ENCODE measurements around the gene TRPM8. TPM values are rescaled to one million over a fixed set of nuclear protein-coding genes. Genes with fewer than 3 reads are reported as not detected.

Gene TRPM8
- total and polyA plus RNA-seq, 2 of the 13 experiments (the other 11 are each of a cell fraction or from before 2014, with no cell fraction given), result 0.12 TPM; not detected in 1

GRCh38 chr2:234060236-234060635 lies 143.1 kb downstream of the TRPM8 start (continued):
- TF ChIP-seq PRDM10 (CRISPR knock-in tag; IDR thresholded peaks at IDR 0.05; ENCODE audit: low read depth) (no peak), ZNF503 (CRISPR knock-in tag; IDR thresholded peaks at IDR 0.05) (no peak)

GRCh38 chr2:234061624-234062257 lies 144.6 kb downstream of the TRPM8 start:
- FAIRE-seq, result no peak
- Histone ChIP-seq H3K27ac (ENCODE audit: extremely low read length, insufficient read depth, low read length) (no peak overlapping the region), H3K4me2 (ENCODE audit: low read depth, low read length) (no peak overlapping the region), H3K27me3 (ENCODE audit: control insufficient read depth in 1 of 2, insufficient read depth in 2 of 2, low read length in 2 of 2) (peaks cover 0 to 2% of the 10 kb centered on the region in 2 experiments; a peak in 1 of 5 replicates), H4K20me1 (ENCODE audit: insufficient read depth, low read length) (no peaks in the 10 kb centered on the region), H3K9me3 (ENCODE audit: low read length) (no peaks in the 10 kb centered on the region), H3K4me3 (replicated peaks in 1 of 3; ENCODE audit: insufficient read depth in 1 of 3, low read depth in 2 of 3, low read length in 3 of 3) (no peak overlapping the region), H3K79me2 (ENCODE audit: insufficient read depth, low read length) (no peaks in the 10 kb centered on the region), H3K36me3 (replicated peaks in 1 of 2; ENCODE audit: control insufficient read depth in 1 of 2, insufficient read depth in 2 of 2, low read length in 2 of 2) (no peaks in the 10 kb centered on the region), H3K4me1 (ENCODE audit: insufficient read depth, low read length) (no peaks in the 10 kb centered on the region), H3K9ac (ENCODE audit: insufficient read depth, low read depth, low read length) (no peak overlapping the region), H2AFZ (ENCODE audit: low read length) (no peak overlapping the region)
- CTCF ChIA-PET (ENCODE audit: low intra/inter-chr PET ratio, low total read pairs), result no interaction called here
- intact Hi-C loops (cut with micrococcal nuclease; ENCODE audit: unreplicated experiment), result no loop called here
- in situ Hi-C loops (cut with HindIII; ENCODE audit: extremely low pct_ligation_motif_present, low pct_unique_long_range_greater_than_20kb), result no loop called here
- 8% methylated on average over 6 of the region's 6 CpGs for WGBS (ENCODE audit: low lambda C conversion rate)
- DNase-seq (ENCODE audit: low spot score), result no peak
- BruUV-seq (replicated peaks), result no TSS peak
- no peak for ATAC-seq
- no peak for TF ChIP-seq ESRRA (CRISPR knock-in tag; IDR thresholded peaks at IDR 0.05; ENCODE audit: low read depth)
- 0 out of 2 replicates have a peak, but pooled peaks have one; percentile 41 for TF ChIP-seq NR2C2 (CRISPR knock-in tag; IDR thresholded peaks at IDR 0.05; ENCODE audit: borderline replicate concordance)
- POLR2A ChIA-PET, result no interaction called here
